ENCODE data around the gene CHAF1B.

GRCh38 chr21:36427502-36427901, 42.3 kb downstream of the CHAF1B start:
- TF ChIP-seq POLR2A (IDR thresholded peaks at IDR 0.05) (no peak), POLR2AphosphoS5 (IDR thresholded peaks at IDR 0.05) (no peak), EP300 (IDR thresholded peaks at IDR 0.05; ENCODE audit: low read depth) (no peak)
- TF ChIP-seq, protein P1, sequence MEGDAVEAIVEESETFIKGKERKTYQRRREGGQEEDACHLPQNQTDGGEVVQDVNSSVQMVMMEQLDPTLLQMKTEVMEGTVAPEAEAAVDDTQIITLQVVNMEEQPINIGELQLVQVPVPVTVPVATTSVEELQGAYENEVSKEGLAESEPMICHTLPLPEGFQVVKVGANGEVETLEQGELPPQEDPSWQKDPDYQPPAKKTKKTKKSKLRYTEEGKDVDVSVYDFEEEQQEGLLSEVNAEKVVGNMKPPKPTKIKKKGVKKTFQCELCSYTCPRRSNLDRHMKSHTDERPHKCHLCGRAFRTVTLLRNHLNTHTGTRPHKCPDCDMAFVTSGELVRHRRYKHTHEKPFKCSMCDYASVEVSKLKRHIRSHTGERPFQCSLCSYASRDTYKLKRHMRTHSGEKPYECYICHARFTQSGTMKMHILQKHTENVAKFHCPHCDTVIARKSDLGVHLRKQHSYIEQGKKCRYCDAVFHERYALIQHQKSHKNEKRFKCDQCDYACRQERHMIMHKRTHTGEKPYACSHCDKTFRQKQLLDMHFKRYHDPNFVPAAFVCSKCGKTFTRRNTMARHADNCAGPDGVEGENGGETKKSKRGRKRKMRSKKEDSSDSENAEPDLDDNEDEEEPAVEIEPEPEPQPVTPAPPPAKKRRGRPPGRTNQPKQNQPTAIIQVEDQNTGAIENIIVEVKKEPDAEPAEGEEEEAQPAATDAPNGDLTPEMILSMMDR (IDR thresholded peaks at IDR 0.05) = no peak

All from transverse colon (tissue), 4 donors.